ENCODE results near the gene DTWD2.
"Not testable (repeated sequence)": the region's sequence is repeated elsewhere in the genome, so short reads cannot be mapped to it uniquely, and the experiment has no call there.

Gene DTWD2

DNA sequence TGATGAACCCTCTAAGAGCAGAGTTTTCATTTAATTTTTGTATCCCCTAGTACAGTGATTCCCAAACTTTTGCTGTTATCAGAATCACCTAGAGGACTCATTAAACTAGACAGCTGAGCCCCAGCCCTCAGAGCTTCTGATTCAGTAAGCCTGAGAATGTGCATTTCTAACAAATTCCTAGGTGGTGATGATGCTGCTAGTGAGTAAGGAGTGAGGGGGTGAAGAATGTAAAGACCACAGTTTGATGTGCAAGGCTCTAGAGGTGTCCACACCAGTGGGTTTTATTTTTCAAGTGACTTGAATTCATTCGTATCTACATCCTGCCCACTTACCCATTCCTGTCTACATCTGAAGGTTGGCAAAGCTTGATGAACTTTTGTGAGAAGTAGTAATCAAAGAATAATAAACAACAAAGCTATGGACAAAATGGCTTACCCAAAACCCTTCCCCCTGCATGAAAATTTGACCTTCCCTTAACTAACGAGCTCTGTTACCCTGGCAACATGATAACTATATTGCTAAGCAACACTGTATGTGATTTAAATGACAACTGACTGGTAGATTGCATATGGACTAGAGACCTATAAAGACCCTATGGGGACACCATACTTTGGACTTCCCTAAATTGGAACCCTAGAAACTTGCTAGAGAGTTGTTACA is 35.2 kb downstream of the DTWD2 start:
- no peak for DNase-seq

GRCh38 chr5:118952306-118952705 is 36.0 kb downstream of the DTWD2 start:
- DNase-seq, result not testable (repeated sequence)

- DNase-seq, result not testable (repeated sequence)
Observed at GRCh38 chr5:118950354-118950753, 38.0 kb downstream of the DTWD2 start.

DNA sequence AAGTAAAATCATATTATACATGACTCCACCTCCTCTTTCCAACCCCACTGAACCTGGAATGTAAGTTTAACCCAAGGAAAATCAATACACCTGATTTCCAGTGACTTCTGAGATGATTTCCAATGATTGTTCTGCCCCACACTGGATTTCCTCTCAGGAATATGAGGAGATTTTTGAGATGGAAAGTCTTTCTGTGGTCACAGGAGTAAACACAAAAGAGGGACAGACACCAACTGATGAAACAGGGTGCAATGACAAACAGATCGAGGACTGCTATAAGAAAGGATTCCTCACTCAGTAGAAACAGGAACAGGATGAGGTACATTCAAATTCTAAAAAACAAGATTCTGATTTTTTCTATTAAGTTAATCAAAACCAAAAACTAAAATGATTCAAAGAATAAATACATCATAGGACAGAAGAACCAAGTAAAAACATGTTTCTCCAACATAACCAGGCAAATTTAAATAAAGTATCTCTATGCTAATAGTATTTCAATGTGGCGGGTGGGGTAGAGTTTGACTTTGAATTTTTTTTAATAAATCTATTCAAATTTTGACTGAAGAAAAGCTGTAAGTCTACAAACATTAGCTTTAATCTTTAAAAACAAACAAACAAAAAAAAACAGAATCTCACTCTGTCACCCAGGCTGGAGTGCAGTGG is 42.1 kb downstream of the DTWD2 start:
- DNase-seq, result no peak

DNA sequence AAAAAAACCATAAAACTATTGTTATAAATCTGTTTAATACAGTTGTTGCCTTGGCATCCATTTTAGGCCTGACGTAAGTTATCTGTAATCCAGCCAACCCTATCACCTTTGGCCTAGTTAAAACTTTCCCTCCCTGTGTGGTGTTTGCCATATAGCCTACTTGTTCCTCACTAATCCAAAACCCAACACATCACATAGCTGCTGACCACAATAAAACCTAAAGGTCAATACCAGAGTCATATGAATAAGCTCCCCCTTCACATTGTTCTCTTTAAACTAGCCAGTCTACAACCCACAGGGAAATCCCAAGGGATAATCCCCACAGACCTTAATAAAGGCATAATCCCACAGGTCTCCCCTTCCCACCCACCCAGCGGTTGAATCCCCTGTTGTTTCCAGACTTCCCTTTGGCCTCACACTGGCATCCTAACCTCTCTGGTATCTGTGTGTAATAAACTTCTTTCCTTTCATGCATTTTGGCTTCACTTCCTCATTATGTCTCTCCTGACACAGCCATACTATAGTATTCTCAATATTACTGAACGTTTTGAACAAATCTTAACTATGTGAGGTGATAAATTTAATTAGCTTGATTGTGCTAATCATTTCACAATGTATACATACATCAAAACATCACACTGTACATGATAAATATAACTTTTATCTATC is 50.8 kb downstream of the DTWD2 start:
- no peak for DNase-seq

DNA sequence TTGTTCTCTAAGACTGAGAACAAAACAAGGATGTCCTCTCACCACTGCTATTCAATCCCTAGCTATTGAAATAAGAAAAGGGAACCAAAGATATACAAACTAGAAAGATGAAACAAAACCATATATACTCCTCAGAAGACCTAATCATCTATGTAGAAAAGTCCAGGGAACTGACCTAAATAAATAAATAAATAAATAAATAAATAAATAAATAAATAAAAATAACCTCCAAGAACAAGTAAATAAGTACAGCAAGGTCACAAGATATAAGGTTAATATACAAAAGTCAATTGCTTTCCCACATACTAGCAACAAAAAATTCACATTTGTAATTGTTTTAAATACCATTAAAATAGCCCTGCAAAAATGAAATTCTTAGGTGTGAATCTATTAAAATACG is 54.6 kb downstream of the DTWD2 start:
- no peak for DNase-seq

- no peak for DNase-seq
Observed at GRCh38 chr5:118931564-118931963, 56.8 kb downstream of the DTWD2 start.

DNA sequence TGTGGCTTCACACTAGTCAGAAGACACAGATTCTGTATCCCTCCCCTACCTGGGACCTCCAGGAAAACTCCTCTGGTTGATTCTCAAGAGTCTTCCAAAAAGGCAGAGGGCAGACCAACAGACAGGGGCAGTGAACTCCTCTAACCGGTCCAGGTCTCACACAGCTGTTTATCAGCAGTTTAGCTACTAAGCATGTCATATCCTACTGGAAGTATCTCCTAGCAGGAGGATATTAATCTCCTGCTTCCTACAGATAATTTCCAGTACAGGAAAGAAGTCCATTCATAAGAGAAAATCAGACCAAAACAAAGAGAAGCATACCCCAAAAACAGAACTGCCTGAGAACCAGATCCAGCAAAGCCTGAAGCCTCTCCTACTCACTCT is 64.3 kb downstream of the DTWD2 start:
- DNase-seq, result no peak

DNA sequence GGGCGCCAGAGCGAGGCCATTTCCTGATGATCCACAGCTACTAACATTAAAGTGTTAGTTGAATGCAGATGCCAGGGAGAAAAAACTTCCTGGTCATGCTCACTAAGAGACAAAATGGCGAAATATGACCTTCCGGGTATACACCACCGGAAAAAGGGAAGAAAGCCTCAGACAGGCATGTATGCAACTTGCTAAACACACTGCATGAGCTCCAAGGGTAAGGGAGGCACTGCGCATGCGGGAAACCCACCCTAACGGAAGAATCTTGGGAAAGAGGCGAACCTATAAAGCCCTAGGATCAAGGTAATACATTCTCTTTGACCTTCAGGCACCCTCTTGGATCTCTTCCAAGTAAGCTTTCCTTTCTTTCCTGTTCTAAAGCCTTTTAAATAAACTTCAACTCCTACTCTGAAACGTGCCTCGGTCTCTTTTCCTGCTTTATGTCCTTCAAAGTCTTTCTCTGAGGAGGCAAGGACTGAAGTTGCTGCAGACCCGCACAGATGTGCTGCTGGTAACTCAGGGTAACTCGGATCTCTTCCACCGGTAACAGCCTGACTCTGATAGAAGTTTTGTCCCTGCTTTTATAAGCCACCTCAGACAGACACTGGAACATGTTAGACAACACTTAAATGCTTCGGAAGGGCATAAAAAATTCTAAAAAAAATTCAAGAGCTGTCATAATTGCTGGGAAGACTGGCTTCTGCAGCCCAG is 64.9 kb downstream of the DTWD2 start:
- DNase-seq, result no peak

DNA sequence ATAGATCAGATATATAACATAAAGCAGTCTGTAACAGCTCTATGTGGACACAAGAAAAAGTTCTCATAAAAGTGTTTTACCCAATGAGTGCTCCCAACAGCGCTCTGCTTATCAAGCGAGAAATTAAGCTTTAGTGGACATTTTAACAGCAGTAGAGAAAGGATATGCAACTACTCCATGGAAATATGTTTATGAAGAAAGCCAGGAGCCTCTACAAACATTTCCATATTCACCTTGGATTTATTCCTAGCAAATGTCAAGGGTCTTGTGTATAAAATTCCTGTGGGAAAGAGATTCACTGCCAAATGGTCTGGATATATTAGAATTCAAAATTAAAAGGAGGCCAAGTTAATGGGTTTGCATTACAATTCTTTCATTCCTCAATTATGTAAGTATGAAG is 66.5 kb downstream of the DTWD2 start:
- no peak for DNase-seq

DNA sequence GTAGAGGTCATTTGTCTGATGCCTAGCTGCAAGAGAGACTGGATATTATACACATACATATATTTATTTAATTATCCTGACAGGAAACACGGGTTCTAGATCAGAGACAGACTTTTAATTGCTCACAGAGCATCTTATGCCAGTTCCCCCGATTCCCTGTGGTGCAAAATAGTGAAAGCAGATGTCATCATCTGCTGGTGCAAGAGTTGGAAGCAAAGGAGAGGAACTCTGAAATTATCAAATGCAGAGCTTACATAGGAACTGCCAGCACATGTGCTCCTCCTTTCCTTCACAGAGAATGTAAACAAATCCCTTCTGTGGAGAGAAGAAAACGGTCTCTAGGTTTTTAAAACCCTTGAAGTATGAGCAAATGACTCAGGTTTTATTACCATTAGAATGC is 69.3 kb downstream of the DTWD2 start:
- DNase-seq, result no peak

DNA sequence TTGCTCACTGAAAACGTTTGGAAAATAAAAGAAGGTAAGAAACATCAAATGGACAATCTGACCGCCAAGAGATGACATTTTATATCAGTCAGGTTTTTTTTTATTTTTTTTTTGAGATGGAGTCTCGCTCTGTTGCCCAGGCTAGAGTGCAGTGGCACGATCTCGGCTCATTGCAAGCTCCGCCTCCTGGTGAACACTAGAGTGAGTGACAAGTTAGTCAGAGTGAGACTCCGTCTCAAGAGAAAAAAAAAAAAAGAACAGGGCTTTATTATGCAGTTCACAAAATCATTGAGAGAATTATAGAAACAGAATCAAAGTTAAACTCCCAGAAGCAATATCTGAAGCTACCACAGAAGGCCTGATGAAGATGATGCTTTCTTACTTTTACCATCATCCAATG is 70.1 kb downstream of the DTWD2 start:
- DNase-seq, result no peak

DNA sequence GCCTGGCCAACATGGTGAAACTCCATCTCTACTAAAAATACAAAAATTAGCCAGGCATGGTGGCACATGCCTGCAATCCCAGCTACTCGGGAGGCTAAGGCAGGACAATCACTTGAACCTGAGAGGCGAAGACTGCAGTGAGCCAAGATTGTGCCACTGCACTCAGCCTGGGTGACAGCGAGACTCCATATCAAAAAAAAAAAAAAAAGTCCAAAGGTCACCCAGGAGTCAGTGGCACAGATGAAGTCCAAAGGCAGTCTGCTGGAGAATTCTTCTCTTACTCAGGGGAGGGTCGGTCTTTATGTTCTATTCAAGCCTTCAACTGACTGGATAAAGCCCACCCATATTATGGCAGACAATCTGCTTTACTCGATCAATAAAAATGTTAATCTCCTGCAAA is 80.8 kb downstream of the DTWD2 start:
- DNase-seq, result not testable (repeated sequence)

GRCh38 chr5:118906947-118907346 is 81.4 kb downstream of the DTWD2 start:
- no peak for DNase-seq

DNA sequence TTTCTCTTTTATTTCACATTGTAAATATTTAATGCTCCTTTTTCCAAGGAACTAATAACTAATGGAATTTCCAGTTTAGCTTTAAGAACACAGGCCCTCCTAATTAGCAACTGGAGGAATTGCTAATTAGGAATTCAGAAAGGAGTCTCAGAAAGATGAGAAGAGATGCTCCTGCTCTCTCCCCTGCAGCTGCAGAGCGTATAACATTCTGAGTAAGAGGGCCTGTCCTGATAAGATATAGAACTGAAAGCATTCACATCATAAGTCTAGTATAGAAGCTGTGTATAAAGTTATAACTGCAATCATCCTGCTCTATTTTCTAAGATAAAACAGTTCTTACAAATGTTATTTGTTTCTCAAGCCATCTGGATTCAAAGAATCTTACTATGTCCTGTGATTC is 83.2 kb downstream of the DTWD2 start:
- DNase-seq, result no peak

DNA sequence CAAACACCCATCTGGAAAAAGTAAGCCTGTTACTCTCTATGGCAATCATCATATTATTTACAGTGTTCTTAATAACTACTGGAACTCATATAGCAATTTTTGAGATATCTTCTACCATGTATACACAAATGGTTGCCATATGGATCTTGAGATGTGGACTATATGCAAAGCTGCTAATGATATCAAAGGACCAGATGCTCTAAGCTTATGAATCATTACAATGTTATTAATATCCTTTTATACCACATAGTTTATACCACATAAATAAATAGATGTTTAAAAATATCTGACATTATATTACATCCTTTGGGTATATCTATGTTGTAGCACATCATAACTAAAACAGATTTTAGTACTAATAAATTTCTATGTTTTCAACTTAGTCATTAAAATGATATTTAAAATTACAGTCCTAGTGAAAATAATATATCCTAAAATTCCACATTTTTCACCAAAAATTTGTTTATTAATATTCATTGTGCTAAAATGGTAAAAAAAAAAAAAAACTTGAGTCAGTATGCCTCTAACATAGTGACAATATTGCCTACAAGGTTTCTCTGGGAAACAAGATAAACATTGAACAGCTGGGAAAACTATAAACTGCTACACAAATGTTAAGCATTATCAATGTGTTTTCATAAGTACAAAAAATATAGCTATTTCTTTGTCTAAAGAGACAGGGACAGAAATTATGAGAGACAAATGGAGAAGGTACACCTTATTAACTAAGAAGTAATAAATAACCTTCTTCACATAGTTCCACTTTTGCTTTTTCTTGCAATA is 85.5 kb downstream of the DTWD2 start:
- no peak for DNase-seq

- no peak for DNase-seq
Observed at GRCh38 chr5:118894709-118895108, 93.6 kb downstream of the DTWD2 start.

GRCh38 chr5:118891252-118891651 is 97.1 kb downstream of the DTWD2 start:
- DNase-seq, result peak in 5 of 58 donors; percentile 2 to 49 (median 6)

DNA sequence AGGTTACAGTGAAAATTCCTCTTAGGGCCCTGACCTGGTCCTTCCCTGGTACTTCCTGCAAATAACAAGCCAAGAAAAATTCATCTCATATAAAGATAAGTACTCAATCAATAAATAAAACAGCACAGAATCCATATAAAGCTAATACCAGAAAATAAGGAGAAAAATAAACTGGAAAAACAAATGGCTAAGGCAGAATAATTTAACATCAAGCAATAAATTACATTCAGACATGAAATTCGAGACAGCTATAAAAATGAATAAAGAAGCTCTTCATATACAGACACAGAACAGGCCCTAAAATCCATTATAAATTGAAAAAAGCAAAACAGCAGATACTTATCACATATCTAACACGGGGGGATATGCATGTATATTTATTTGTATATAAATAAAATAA is 99.2 kb downstream of the DTWD2 start:
- DNase-seq, result no peak

GRCh38 chr5:118888556-118888955 is 99.8 kb downstream of the DTWD2 start:
- no peak for DNase-seq

GRCh38 chr5:118883362-118883761 is 105.0 kb downstream of the DTWD2 start:
- no peak for DNase-seq
